Ramos (cell line): ENCODE results near the gene TBC1D25.
"Not testable (repeated sequence)": the region's sequence is repeated elsewhere in the genome, so short reads cannot be mapped to it uniquely, and the experiment has no call there.

Experiments used
- in situ Hi-C: fragments of 300-500 bp; cut with MboI; formaldehyde crosslinking; loops from one replicate; pipeline ENCODE4 v1.14.3; 2022; ENCODE audit warnings: low sequenced_read_pairs; ENCODE audit not compliant: unreplicated experiment

Gene TBC1D25

GRCh38 chrX:48541140-48541814 lies 1.8 kb downstream of the TBC1D25 start:
- in situ Hi-C loops = no loop called here

GRCh38 chrX:48548871-48549270 lies 9.4 kb downstream of the TBC1D25 start:
- in situ Hi-C loops = no loop called here

GRCh38 chrX:48555731-48556325 lies 16.3 kb downstream of the TBC1D25 start:
- in situ Hi-C loops = not testable (repeated sequence)

- in situ Hi-C loops = no loop called here
Observed at GRCh38 chrX:48558271-48558670, 18.8 kb downstream of the TBC1D25 start.

GRCh38 chrX:48559636-48560035 lies 20.1 kb downstream of the TBC1D25 start:
- in situ Hi-C loops = no loop called here

GRCh38 chrX:48560056-48560455 lies 20.5 kb downstream of the TBC1D25 start:
- in situ Hi-C loops = no loop called here

GRCh38 chrX:48560681-48561080 lies 21.2 kb downstream of the TBC1D25 start:
- in situ Hi-C loops = no loop called here

GRCh38 chrX:48569958-48570357 lies 30.4 kb downstream of the TBC1D25 start:
- in situ Hi-C loops = no loop called here

- in situ Hi-C loops = no loop called here
Observed at GRCh38 chrX:48573690-48574269, 34.3 kb downstream of the TBC1D25 start.

- in situ Hi-C loops = no loop called here
Observed at GRCh38 chrX:48574270-48575266, 35.1 kb downstream of the TBC1D25 start, which contains the start of gene RBM3. RBM3 (plus strand) TSS chrX:48574484; CDS start chrX:48575181, 697 bp downstream.

GRCh38 chrX:48575642-48576041 lies 36.1 kb downstream of the TBC1D25 start:
- in situ Hi-C loops = no loop called here

- in situ Hi-C loops = no loop called here
Observed at GRCh38 chrX:48576108-48576507, 36.6 kb downstream of the TBC1D25 start.

- in situ Hi-C loops = no loop called here
Observed at GRCh38 chrX:48578661-48579128, 39.2 kb downstream of the TBC1D25 start.

- in situ Hi-C loops = no loop called here
Observed at GRCh38 chrX:48579259-48579658, 39.7 kb downstream of the TBC1D25 start.

- in situ Hi-C loops = no loop called here
Observed at GRCh38 chrX:48580662-48581061, 41.1 kb downstream of the TBC1D25 start.

- in situ Hi-C loops = no loop called here
Observed at GRCh38 chrX:48584698-48585097, 45.2 kb downstream of the TBC1D25 start.

- in situ Hi-C loops = no loop called here
Observed at GRCh38 chrX:48589482-48590162, 50.1 kb downstream of the TBC1D25 start.

- in situ Hi-C loops = no loop called here
Observed at GRCh38 chrX:48590203-48591103, 50.9 kb downstream of the TBC1D25 start.
